AG04450 (cell line): ENCODE data around the gene ADAD1. TPM values are rescaled to one million over a fixed set of nuclear protein-coding genes. Genes with fewer than 3 reads are reported as not detected.

ENCODE experiments used
- CTCF ChIA-PET: fragments of 300-600, 350-600 bp; formaldehyde crosslinking; extraction: SDS; loops from one replicate; lab custom pipeline; 2022; ENCODE audit warnings: antibody characterized with exemption, inconsistent platforms; lab: Charles Lee
- POLR2A ChIA-PET: fragments of 350-600 bp; formaldehyde crosslinking; extraction: SDS; loops from one replicate; lab custom pipeline; 2021; ENCODE audit warnings: antibody characterized with exemption, inconsistent platforms; lab: Yijun Ruan, JAX
- DNase-seq: peaks from one replicate; pipeline ENCODE4 v3.0.0-alpha.2; 2011; ENCODE audit warnings: low read depth, low spot score
- H3K27ac ChIP-seq: one replicate; pipeline ENCODE4 v1.5.1; 2012; ENCODE audit warnings: low read depth, low read length, control low read depth
- H3K27me3 ChIP-seq: one replicate; pipeline ENCODE4 v1.6.0; 2012; ENCODE audit warnings: low read length; ENCODE audit not compliant: control insufficient read depth, insufficient read depth
- H3K4me3 ChIP-seq: 2 replicates; pipeline ENCODE4 v1.5.1; 2011; ENCODE audit warnings: mild to moderate bottlenecking, low read depth, low read length, control low read depth
- H3K9me3 ChIP-seq: 2 replicates; pipeline ENCODE4 v1.5.1; 2012; ENCODE audit warnings: low read length; ENCODE audit not compliant: control insufficient read depth, insufficient read depth
- polyA plus RNA-seq: library from polyadenylated mRNA; depleted of rRNA; stranded (reverse); fragments of >200 nt; gene quantifications from 2 replicates; pipeline ENCODE4 v1.2.3, GENCODE V29; 2011
- TF ChIP-seq, protein P1 (sequence below): IDR thresholded peaks from 2 replicates; pipeline ENCODE4 v1.5.1; 2011; ENCODE audit warnings: low read depth, low read length, control low read depth, inconsistent platforms

The ADAD1 gene
- polyA plus RNA-seq, 1 experiment = not detected

DNA sequence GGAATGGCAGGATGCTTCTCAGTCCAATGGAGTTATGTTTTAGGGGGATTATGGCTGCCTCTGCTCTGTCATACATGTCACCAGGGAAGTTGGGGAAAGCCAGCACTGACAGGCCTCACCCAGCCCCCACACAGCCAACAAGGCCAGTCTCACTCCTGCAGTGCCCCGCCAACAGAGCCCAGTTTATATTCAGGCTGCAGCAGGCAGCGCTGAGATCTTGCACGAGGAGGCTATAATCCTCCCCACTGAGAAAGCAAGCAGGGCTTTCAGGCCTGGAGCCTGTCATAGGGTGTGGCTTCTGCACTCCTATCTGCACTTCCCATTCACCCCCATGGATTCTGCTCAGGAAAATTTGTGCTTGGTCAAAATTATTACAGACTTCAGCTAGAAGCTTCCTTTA is 25.1 kb downstream of the ADAD1 start:
- H3K27me3 ChIP-seq = no peaks in the 10 kb centered on the region

GRCh38 chr4:122412547-122412946 is 33.7 kb downstream of the ADAD1 start:
- Histone ChIP-seq H3K9me3 (no peaks in the 10 kb centered on the region), H3K27me3 (no peaks in the 10 kb centered on the region), H3K4me3 (no peak overlapping the region), H3K27ac (no peak overlapping the region)
- ChIA-PET CTCF (interaction anchor here (1.1 kb wide), 1 partner anchor 950 kb away, joined by 4 read pairs; no protein-coding TSS in a partner anchor), POLR2A (no interaction called here)
- TF ChIP-seq, protein P1, sequence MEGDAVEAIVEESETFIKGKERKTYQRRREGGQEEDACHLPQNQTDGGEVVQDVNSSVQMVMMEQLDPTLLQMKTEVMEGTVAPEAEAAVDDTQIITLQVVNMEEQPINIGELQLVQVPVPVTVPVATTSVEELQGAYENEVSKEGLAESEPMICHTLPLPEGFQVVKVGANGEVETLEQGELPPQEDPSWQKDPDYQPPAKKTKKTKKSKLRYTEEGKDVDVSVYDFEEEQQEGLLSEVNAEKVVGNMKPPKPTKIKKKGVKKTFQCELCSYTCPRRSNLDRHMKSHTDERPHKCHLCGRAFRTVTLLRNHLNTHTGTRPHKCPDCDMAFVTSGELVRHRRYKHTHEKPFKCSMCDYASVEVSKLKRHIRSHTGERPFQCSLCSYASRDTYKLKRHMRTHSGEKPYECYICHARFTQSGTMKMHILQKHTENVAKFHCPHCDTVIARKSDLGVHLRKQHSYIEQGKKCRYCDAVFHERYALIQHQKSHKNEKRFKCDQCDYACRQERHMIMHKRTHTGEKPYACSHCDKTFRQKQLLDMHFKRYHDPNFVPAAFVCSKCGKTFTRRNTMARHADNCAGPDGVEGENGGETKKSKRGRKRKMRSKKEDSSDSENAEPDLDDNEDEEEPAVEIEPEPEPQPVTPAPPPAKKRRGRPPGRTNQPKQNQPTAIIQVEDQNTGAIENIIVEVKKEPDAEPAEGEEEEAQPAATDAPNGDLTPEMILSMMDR = no peak
- DNase-seq = no peak

More for the DNA sequence above, 25.1 kb downstream of the ADAD1 start:
- Histone ChIP-seq H3K4me3 (no peak overlapping the region), H3K9me3 (no peaks in the 10 kb centered on the region), H3K27ac (no peak overlapping the region)
- DNase-seq = no peak
- CTCF ChIA-PET = no interaction called here
- POLR2A ChIA-PET = no interaction called here
- TF ChIP-seq, protein P1 = no peak

- Histone ChIP-seq H3K27ac (no peak overlapping the region), H3K27me3 (no peaks in the 10 kb centered on the region), H3K9me3 (no peaks in the 10 kb centered on the region), H3K4me3 (no peak overlapping the region)
- TF ChIP-seq, protein P1 = no peak
- CTCF ChIA-PET = no interaction called here
- DNase-seq = no peak
- POLR2A ChIA-PET = no interaction called here
Measured at GRCh38 chr4:122423246-122423645, 44.4 kb downstream of the ADAD1 start.

DNA sequence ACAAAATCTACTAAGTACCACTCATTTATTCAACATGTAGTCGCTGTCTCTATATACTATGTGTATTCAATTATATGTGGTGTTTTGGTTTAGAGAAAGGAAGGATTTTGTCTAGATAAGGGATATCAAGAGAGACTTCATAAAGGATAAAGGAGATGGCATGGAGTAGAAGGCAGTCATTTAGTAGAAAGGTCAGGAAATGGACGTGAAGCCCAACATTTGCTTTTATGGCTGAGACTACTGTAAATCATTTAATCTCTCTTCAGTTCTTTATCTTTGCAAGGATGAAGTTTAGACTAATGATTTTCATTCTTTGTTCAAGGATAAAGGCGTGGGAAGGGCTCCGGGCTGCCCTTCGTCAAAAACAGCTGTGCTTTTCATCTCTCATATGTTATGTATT is 52.5 kb downstream of the ADAD1 start:
- TF ChIP-seq, protein P1 = no peak
- no peak overlapping the region for H3K4me3 ChIP-seq
- no peak overlapping the region for H3K27ac ChIP-seq
- ChIA-PET CTCF (no interaction called here), POLR2A (no interaction called here)
- H3K27me3 ChIP-seq = no peaks in the 10 kb centered on the region
- no peak for DNase-seq
- H3K9me3 ChIP-seq = no peaks in the 10 kb centered on the region

GRCh38 chr4:122434285-122434684 is 55.5 kb downstream of the ADAD1 start:
- ChIA-PET POLR2A (no interaction called here), CTCF (no interaction called here)
- Histone ChIP-seq H3K27ac (no peak overlapping the region), H3K9me3 (no peaks in the 10 kb centered on the region), H3K4me3 (no peak overlapping the region), H3K27me3 (no peaks in the 10 kb centered on the region)
- DNase-seq = no peak
- TF ChIP-seq, protein P1 = no peak
